Hepatocyte (in vitro differentiated cells): ENCODE results near the gene AUH.

Experiments used
- CTCF ChIP-seq: fragments of 200-600 bp; sonication (generic); IDR thresholded peaks from 2 replicates; pipeline ENCODE4 v1.5.1; 2016; ENCODE audit warnings: antibody characterized with exemption, mild to moderate bottlenecking; ENCODE audit not compliant: poor library complexity
- EZH2 ChIP-seq: fragments of 200-600 bp; sonication (generic); IDR thresholded peaks from 2 replicates; pipeline ENCODE4 v1.6.1; 2016; ENCODE audit warnings: antibody characterized with exemption, mild to moderate bottlenecking, borderline replicate concordance
- EZH2phosphoT487 ChIP-seq: fragments of 200-600 bp; sonication (generic); IDR thresholded peaks from one replicate; pipeline ENCODE4 v1.6.1; 2018; ENCODE audit warnings: antibody characterized with exemption, mild to moderate bottlenecking, low read depth, moderate library complexity; ENCODE audit not compliant: unreplicated experiment, severe bottlenecking

GRCh38 chr9:91285729-91286353, 75.9 kb downstream of the AUH start:
- no peak for TF ChIP-seq CTCF
- no peak for TF ChIP-seq EZH2
- TF ChIP-seq EZH2phosphoT487 = no peak
